GM23248 (cell line): ENCODE results near the gene HDAC4. TPM values are rescaled to one million over a fixed set of nuclear protein-coding genes. Genes with fewer than 3 reads are reported as not detected.

Experiments
- DNase-seq: peaks from one replicate; pipeline ENCODE4 v3.0.0-alpha.2; 2015
- H2AFZ ChIP-seq: fragments of 200-600 bp; sonication (generic); 2 replicates; pipeline ENCODE4 v1.6.1; 2016; ENCODE audit warnings: antibody characterized with exemption
- H3F3A ChIP-seq: fragments of 200-600 bp; sonication (generic); 2 replicates; pipeline ENCODE4 v1.6.1; 2016; ENCODE audit warnings: mild to moderate bottlenecking, antibody characterized with exemption, mixed run types; ENCODE audit not compliant: insufficient read depth
- H3K27ac ChIP-seq: fragments of 200-600 bp; sonication (generic); 2 replicates; pipeline ENCODE4 v1.5.1; 2016; ENCODE audit warnings: mild to moderate bottlenecking
- H3K27me3 ChIP-seq: fragments of 200-600 bp; sonication (generic); replicated peaks from 2 replicates; pipeline ENCODE4 v1.6.1; 2016; ENCODE audit warnings: mild to moderate bottlenecking; ENCODE audit not compliant: insufficient read depth
- H3K36me3 ChIP-seq: fragments of 200-600 bp; sonication (generic); 2 replicates; pipeline ENCODE4 v1.6.1; 2016; ENCODE audit warnings: low read depth, mild to moderate bottlenecking
- H3K4me1 ChIP-seq: fragments of 200-600 bp; sonication (generic); 2 replicates; pipeline ENCODE4 v1.6.1; 2016; ENCODE audit warnings: mild to moderate bottlenecking; ENCODE audit not compliant: insufficient read depth
- H3K4me2 ChIP-seq: fragments of 200-600 bp; sonication (generic); one replicate; pipeline ENCODE4 v1.6.1; 2016; ENCODE audit warnings: mild to moderate bottlenecking; ENCODE audit not compliant: unreplicated experiment
- H3K4me3 ChIP-seq: fragments of 200-600 bp; sonication (generic); 2 replicates; pipeline ENCODE4 v1.5.1; 2016; ENCODE audit warnings: mild to moderate bottlenecking
- H3K79me2 ChIP-seq: fragments of 200-600 bp; sonication (generic); 2 replicates; pipeline ENCODE4 v1.6.1; 2016; ENCODE audit warnings: mild to moderate bottlenecking; ENCODE audit not compliant: insufficient read depth
- H3K9ac ChIP-seq: fragments of 200-600 bp; sonication (generic); 2 replicates; pipeline ENCODE4 v1.6.1; 2016; ENCODE audit warnings: mild to moderate bottlenecking
- H3K9me2 ChIP-seq: fragments of 200-600 bp; sonication (generic); 2 replicates; pipeline ENCODE4 v1.6.1; 2016; ENCODE audit warnings: mixed run types, mild to moderate bottlenecking, moderate library complexity; ENCODE audit not compliant: insufficient read depth
- H3K9me3 ChIP-seq: fragments of 200-600 bp; sonication (generic); one replicate; pipeline ENCODE4 v1.6.1; 2017; ENCODE audit warnings: low read depth
- H4K20me1 ChIP-seq: fragments of 200-600 bp; sonication (generic); 2 replicates; pipeline ENCODE4 v1.6.0; 2016; ENCODE audit not compliant: insufficient read depth
- EZH2 ChIP-seq: fragments of 200-600 bp; sonication (generic); IDR thresholded peaks from 2 replicates; pipeline ENCODE4 v1.6.1; 2018; ENCODE audit warnings: antibody characterized with exemption, mild to moderate bottlenecking; ENCODE audit not compliant: insufficient read depth, poor library complexity, severe bottlenecking
- EZH2phosphoT487 ChIP-seq: fragments of 200-600 bp; sonication (generic); IDR thresholded peaks from 2 replicates; pipeline ENCODE4 v1.6.1; 2018; ENCODE audit warnings: antibody characterized with exemption, moderate library complexity, mild to moderate bottlenecking, low read depth; ENCODE audit not compliant: insufficient read depth
- WGBS, 2 experiments: methylation state at CpG; one replicate each; pipeline ENCODE4 v1.1.6; 2015 to 2017; ENCODE audit warnings: low lambda C conversion rate in 2 of 2, low coverage in 1 of 2; ENCODE audit errors: missing lambda C conversion rate in 2 of 2; 5-methylcytosine and 5-hydroxymethylcytosine counted together
- in situ Hi-C: fragments of 300-500 bp; cut with MboI; formaldehyde crosslinking; loops from 2 replicates; pipeline ENCODE4 v1.15.0; 2020
- polyA plus RNA-seq: library from polyadenylated mRNA; unstranded; fragments of >200 nt; fragmentation: Nextera tagmentation; extraction: Ambion mirVana; gene quantifications from 2 replicates; pipeline ENCODE4 v1.2.1, GENCODE V29; 2016
- total RNA-seq: library from RNA; depleted of rRNA; stranded (reverse); fragments of >200 nt; shearing (Covaris generic); gene quantifications from 2 replicates; pipeline ENCODE4 v1.2.3, GENCODE V29; 2014

Gene HDAC4
- total and polyA plus RNA-seq, 2 experiments from 2014 or later, result 2.1 to 6.3 TPM

- in situ Hi-C loops, result no loop called here
- H3K9ac ChIP-seq, result no peak overlapping the region
- H3K4me2 ChIP-seq, result no peak overlapping the region
- no peak overlapping the region for H2AFZ ChIP-seq
- no peaks in the 10 kb centered on the region for H4K20me1 ChIP-seq
- H3K4me1 ChIP-seq, result peaks cover 17% of the 10 kb centered on the region
- H3K79me2 ChIP-seq, result peaks cover 28% of the 10 kb centered on the region
- no peaks in the 10 kb centered on the region for H3K9me3 ChIP-seq
- no peaks in the 10 kb centered on the region for H3K36me3 ChIP-seq
- TF ChIP-seq EZH2phosphoT487, result no peak
- TF ChIP-seq EZH2, result no peak
- no peaks in the 10 kb centered on the region for H3K9me2 ChIP-seq
- DNase-seq, result no peak
- no peaks in the 10 kb centered on the region for H3K27me3 ChIP-seq
- H3K4me3 ChIP-seq, result no peak overlapping the region
- 0 out of 2 replicates have a peak, but pooled peaks cover 6% of the 10 kb centered on the region for H3F3A ChIP-seq
- H3K27ac ChIP-seq, result no peak overlapping the region
- WGBS, 2 experiments, result 81 to 86% methylated on average over 11 to 15 of the region's 15 CpGs
Observed at GRCh38 chr2:239329972-239330572, 70.7 kb downstream of the HDAC4 start.

- DNase-seq, result no peak
- H2AFZ ChIP-seq, result no peak overlapping the region
- H3K27ac ChIP-seq, result peak overlapping the region; percentile 60
- in situ Hi-C loops, result no loop called here
- peaks cover 35% of the 10 kb centered on the region for H3K79me2 ChIP-seq
- peak overlapping the region; percentile 63 for H3K9ac ChIP-seq
- no peak overlapping the region for H3K4me3 ChIP-seq
- no peaks in the 10 kb centered on the region for H3K9me3 ChIP-seq
- WGBS, 2 experiments, result 76 to 79% methylated on average over 10 to 12 of the region's 12 CpGs
- H3K36me3 ChIP-seq, result no peaks in the 10 kb centered on the region
- no peaks in the 10 kb centered on the region for H4K20me1 ChIP-seq
- peaks cover 17% of the 10 kb centered on the region for H3K4me1 ChIP-seq
- H3K9me2 ChIP-seq, result no peaks in the 10 kb centered on the region
- TF ChIP-seq EZH2, result no peak
- TF ChIP-seq EZH2phosphoT487, result no peak
- no peaks in the 10 kb centered on the region for H3K27me3 ChIP-seq
- H3F3A ChIP-seq, result 0 out of 2 replicates have a peak, but pooled peaks cover 6% of the 10 kb centered on the region
- no peak overlapping the region for H3K4me2 ChIP-seq
Observed at GRCh38 chr2:239329284-239329971, 71.4 kb downstream of the HDAC4 start.

GRCh38 chr2:239328351-239329191, 72.2 kb downstream of the HDAC4 start:
- peak overlapping the region; percentile 76 for H3K4me2 ChIP-seq

More at GRCh38 chr2:239328351-239329191, 72.2 kb downstream of the HDAC4 start:
- no peaks in the 10 kb centered on the region for H3K9me2 ChIP-seq
- peak overlapping the region; percentile 63 for H3K9ac ChIP-seq
- H3K36me3 ChIP-seq, result no peaks in the 10 kb centered on the region
- H2AFZ ChIP-seq, result peak overlapping the region; percentile 72
- H3K9me3 ChIP-seq, result no peaks in the 10 kb centered on the region
- 21 to 24% methylated on average over 18 to 19 of the region's 19 CpGs for WGBS, 2 experiments
- no peaks in the 10 kb centered on the region for H3K27me3 ChIP-seq
- DNase-seq, result peak; percentile 81
- in situ Hi-C loops, result no loop called here
- H4K20me1 ChIP-seq, result peaks cover 3% of the 10 kb centered on the region; the same call in 1 of the 2 replicates
- H3F3A ChIP-seq, result 0 out of 2 replicates have a peak, but pooled peaks cover 6% of the 10 kb centered on the region
- TF ChIP-seq EZH2, result no peak
- TF ChIP-seq EZH2phosphoT487, result no peak
- H3K79me2 ChIP-seq, result peaks cover 33% of the 10 kb centered on the region
- H3K27ac ChIP-seq, result peak overlapping the region; percentile 60
- H3K4me3 ChIP-seq, result peak overlapping the region; percentile 24; the same call in 1 of the 2 replicates
- peaks cover 17% of the 10 kb centered on the region for H3K4me1 ChIP-seq
